GM18502 (cell line): ENCODE measurements around the gene SYS1.

ENCODE experiments used
- ATAC-seq: cut with Tn5 transposase; IDR thresholded peaks from one replicate; pipeline ENCODE4 v1.9.1; 2021; ENCODE audit warnings: mild to moderate bottlenecking; ENCODE audit not compliant: unreplicated experiment, poor library complexity

SYS1 gene

GRCh38 chr20:45409521-45410272 is 46.7 kb downstream of the SYS1 start:
- no peak for ATAC-seq

GRCh38 chr20:45410887-45411286 is 47.9 kb downstream of the SYS1 start:
- ATAC-seq, result no peak

GRCh38 chr20:45412653-45413052 is 49.7 kb downstream of the SYS1 start:
- ATAC-seq, result no peak

GRCh38 chr20:45413479-45413878 is 50.5 kb downstream of the SYS1 start:
- ATAC-seq, result no peak

GRCh38 chr20:45415822-45416637 is 53.1 kb downstream of the SYS1 start, which contains the start of gene PIGT:
Gene PIGT, plus strand, starts transcription at chr20:45416141. Its CDS starts 16 bp downstream, at chr20:45416157.
- peak; percentile 76 for ATAC-seq

GRCh38 chr20:45416917-45417316 is 54.0 kb downstream of the SYS1 start:
- no peak for ATAC-seq
